GM12878 (cell line): ENCODE data around the gene TAB2. TPM values are rescaled to one million over a fixed set of nuclear protein-coding genes. Genes with fewer than 3 reads are reported as not detected.

Experiments used
- CBX3 ChIP-seq: fragments of 200-600 bp; sonication (generic); IDR thresholded peaks from 2 replicates; pipeline ENCODE4 v1.6.1; 2016; ENCODE audit warnings: low read depth, borderline replicate concordance
- CHD1 ChIP-seq: IDR thresholded peaks from 2 replicates; pipeline ENCODE4 v1.6.1; 2012; ENCODE audit warnings: low read depth, low read length, improper control_type of control experiment
- CHD2 ChIP-seq: IDR thresholded peaks from 2 replicates; pipeline ENCODE4 v1.6.1; 2011; ENCODE audit warnings: low read depth, low read length, improper control_type of control experiment, borderline replicate concordance
- CREB1 ChIP-seq: IDR thresholded peaks from 2 replicates; pipeline ENCODE4 v1.6.1; 2012; ENCODE audit warnings: low read depth, mild to moderate bottlenecking, inconsistent platforms
- EP300 ChIP-seq, 2 experiments: fragments of 150-350 bp in 1 of 2; IDR thresholded peaks; 2 replicates each; pipeline ENCODE4 v1.6.1; 2011 to 2012; ENCODE audit warnings: low read depth in 2 of 2, low read length in 2 of 2, borderline replicate concordance in 1 of 2, improper control_type of control experiment in 1 of 2, inconsistent platforms in 1 of 2; ENCODE audit not compliant: control insufficient read depth in 1 of 2
- ESRRA ChIP-seq: IDR thresholded peaks from 2 replicates; pipeline ENCODE4 v1.6.1; 2012; ENCODE audit warnings: mild to moderate bottlenecking, low read length, improper control_type of control experiment
- HCFC1 ChIP-seq: fragments of 150-350 bp; IDR thresholded peaks from 2 replicates; pipeline ENCODE4 v1.6.1; 2014; ENCODE audit warnings: low read length
- HDGF ChIP-seq: fragments of 450-650 bp; IDR thresholded peaks from 2 replicates; pipeline ENCODE4 v1.6.1; 2016; ENCODE audit warnings: antibody characterized with exemption
- IKZF2 ChIP-seq, 2 experiments: fragments of 450-650 bp; IDR thresholded peaks; 2 replicates each; pipeline ENCODE4 v1.6.1; 2017; ENCODE audit warnings: mild to moderate bottlenecking in 2 of 2, moderate library complexity in 2 of 2
- IRF3 ChIP-seq: fragments of 450-650 bp; IDR thresholded peaks from 2 replicates; pipeline ENCODE4 v1.6.1; 2014; ENCODE audit warnings: mild to moderate bottlenecking
- JUND ChIP-seq: IDR thresholded peaks from 2 replicates; pipeline ENCODE4 v1.6.1; 2012; ENCODE audit warnings: low read depth, mild to moderate bottlenecking, low read length, improper control_type of control experiment, moderate library complexity
- MEF2B ChIP-seq: fragments of 450-650 bp; IDR thresholded peaks from 2 replicates; pipeline ENCODE4 v1.6.1; 2018; ENCODE audit warnings: mild to moderate bottlenecking, moderate library complexity; ENCODE audit not compliant: partially characterized antibody, poor library complexity, severe bottlenecking
- MTA2 ChIP-seq: fragments of 450-650 bp; IDR thresholded peaks from 2 replicates; pipeline ENCODE4 v1.6.1; 2016; ENCODE audit warnings: low read depth, mild to moderate bottlenecking, moderate library complexity
- MXI1 ChIP-seq: fragments of 150-350 bp; IDR thresholded peaks from 2 replicates; pipeline ENCODE4 v1.6.1; 2011; ENCODE audit warnings: low read depth, mild to moderate bottlenecking, inconsistent platforms, low read length, improper control_type of control experiment
- NFXL1 ChIP-seq: fragments of 450-650 bp; IDR thresholded peaks from 2 replicates; pipeline ENCODE4 v1.6.1; 2017; ENCODE audit warnings: antibody characterized with exemption, mild to moderate bottlenecking, borderline replicate concordance
- NRF1 ChIP-seq: conservative IDR thresholded peaks from 2 replicates; pipeline ENCODE4 v1.6.1; 2011; ENCODE audit warnings: mild to moderate bottlenecking, low read depth, low read length, improper control_type of control experiment
- PAX8 ChIP-seq: fragments of 450-650 bp; IDR thresholded peaks from 2 replicates; pipeline ENCODE4 v1.6.1; 2017; ENCODE audit warnings: mild to moderate bottlenecking, moderate library complexity
- RAD51 ChIP-seq: fragments of 450-650 bp; IDR thresholded peaks from 2 replicates; pipeline ENCODE4 v1.6.1; 2016; ENCODE audit warnings: moderate library complexity, mild to moderate bottlenecking, inconsistent platforms
- RCOR1 ChIP-seq: conservative IDR thresholded peaks from 2 replicates; pipeline ENCODE4 v1.6.1; 2012; ENCODE audit warnings: low read depth, low read length, improper control_type of control experiment
- RELA ChIP-seq: fragments of 450-650 bp; IDR thresholded peaks from 2 replicates; pipeline ENCODE4 v1.8.0; 2014; ENCODE audit warnings: borderline replicate concordance; ENCODE audit not compliant: partially characterized antibody
- SUPT20H ChIP-seq: IDR thresholded peaks from 2 replicates; pipeline ENCODE4 v1.6.1; 2011; ENCODE audit warnings: low read depth, mild to moderate bottlenecking, low read length, moderate library complexity, borderline replicate concordance; ENCODE audit not compliant: control insufficient read depth
- SUZ12 ChIP-seq: fragments of 200-600 bp; sonication (generic); IDR thresholded peaks from one replicate; pipeline ENCODE4 v1.6.1; 2018; ENCODE audit warnings: antibody characterized with exemption, mild to moderate bottlenecking; ENCODE audit not compliant: unreplicated experiment
- ZBTB33 ChIP-seq: fragments of 450-650 bp; IDR thresholded peaks from 2 replicates; pipeline ENCODE4 v1.6.1; 2017; ENCODE audit warnings: mild to moderate bottlenecking
- ZBTB40 ChIP-seq: fragments of 450-650 bp; IDR thresholded peaks from 2 replicates; pipeline ENCODE4 v1.6.1; 2016; ENCODE audit warnings: mild to moderate bottlenecking, moderate library complexity, borderline replicate concordance
- polyA plus RNA-seq, 11 experiments: library from polyadenylated mRNA; depleted of rRNA in 4 of 11; unstranded in 6 of 11; stranded (reverse) in 5 of 11; fragments of >200 nt; fragmentation: Nextera tagmentation in 4 of 11; fragmentation: Illumina TruSeq in 1 of 11; extraction: Ambion mirVana in 4 of 11; extraction: Trizol in 1 of 11; gene quantifications; 1 replicate in 1 of 11; 2 replicates in 10 of 11; pipeline versions ENCODE4 v1.2.1 to v1.2.3, GENCODE V29; 2011 to 2016; ENCODE audit warnings: inconsistent platforms in 2 of 11, missing spikeins in 2 of 11, low read depth in 1 of 11
- total RNA-seq, 4 experiments: library from RNA; depleted of rRNA in 3 of 4; stranded (reverse); fragments of >200 nt in 3 of 4; fragmentation: Illumina TruSeq in 1 of 4; extraction: Trizol in 1 of 4; gene quantifications; 2 replicates each; pipeline versions ENCODE4 v1.2.1 to v1.2.3, GENCODE V29; 2013 to 2021

TAB2 gene
- total and polyA plus RNA-seq, 10 of the 15 experiments (the other 5 are each of a cell fraction or from before 2014, with no cell fraction given) = 8.9 to 66.3 (median 23.0) TPM

- TF ChIP-seq HCFC1 = no peak
- peak; percentile 43; the same call in 1 of the 2 replicates for TF ChIP-seq MXI1
- no peak for TF ChIP-seq MTA2
- no peak for TF ChIP-seq HDGF
- no peak for TF ChIP-seq CHD1
- no peak for TF ChIP-seq CHD2
- TF ChIP-seq JUND = no peak
- TF ChIP-seq RAD51 = no peak
- TF ChIP-seq SUZ12 = no peak
- TF ChIP-seq EP300 (IDR thresholded peaks at IDR 0.05; ENCODE audit: borderline replicate concordance in 1 of 2, control insufficient read depth in 1 of 2, low read depth in 2 of 2, low read length in 2 of 2) = no peak
- TF ChIP-seq MEF2B = no peak
- TF ChIP-seq ZBTB40 = no peak
- no peak for TF ChIP-seq ESRRA
- no peak for TF ChIP-seq SUPT20H
- TF ChIP-seq IKZF2 (IDR thresholded peaks at IDR 0.05) = peak; percentile 42 to 47; a peak in 3 of 4 replicates
- TF ChIP-seq RCOR1 = 0 out of 2 replicates have a peak, but pooled peaks have one; percentile 31
- no peak for TF ChIP-seq CBX3
- no peak for TF ChIP-seq PAX8
- TF ChIP-seq NFXL1 = no peak
- TF ChIP-seq RELA = peak; percentile 68
- TF ChIP-seq IRF3 = no peak
- no peak for TF ChIP-seq NRF1
- TF ChIP-seq CREB1 = peak; percentile 25; the same call in 1 of the 2 replicates
- TF ChIP-seq ZBTB33 = no peak
Observed at GRCh38 chr6:149431905-149432775, 114.6 kb downstream of the TAB2 start (continued).
